Hepatic stellate cell (primary cell): ENCODE results near the gene ATP2B2.

Experiments
- DNase-seq: peaks from one replicate; pipeline ENCODE4 v3.0.0; 2011; ENCODE audit warnings: low spot score

Gene ATP2B2

GRCh38 chr3:10510743-10511432 is 5.5 kb upstream of the ATP2B2 start:
- no peak for DNase-seq

DNA sequence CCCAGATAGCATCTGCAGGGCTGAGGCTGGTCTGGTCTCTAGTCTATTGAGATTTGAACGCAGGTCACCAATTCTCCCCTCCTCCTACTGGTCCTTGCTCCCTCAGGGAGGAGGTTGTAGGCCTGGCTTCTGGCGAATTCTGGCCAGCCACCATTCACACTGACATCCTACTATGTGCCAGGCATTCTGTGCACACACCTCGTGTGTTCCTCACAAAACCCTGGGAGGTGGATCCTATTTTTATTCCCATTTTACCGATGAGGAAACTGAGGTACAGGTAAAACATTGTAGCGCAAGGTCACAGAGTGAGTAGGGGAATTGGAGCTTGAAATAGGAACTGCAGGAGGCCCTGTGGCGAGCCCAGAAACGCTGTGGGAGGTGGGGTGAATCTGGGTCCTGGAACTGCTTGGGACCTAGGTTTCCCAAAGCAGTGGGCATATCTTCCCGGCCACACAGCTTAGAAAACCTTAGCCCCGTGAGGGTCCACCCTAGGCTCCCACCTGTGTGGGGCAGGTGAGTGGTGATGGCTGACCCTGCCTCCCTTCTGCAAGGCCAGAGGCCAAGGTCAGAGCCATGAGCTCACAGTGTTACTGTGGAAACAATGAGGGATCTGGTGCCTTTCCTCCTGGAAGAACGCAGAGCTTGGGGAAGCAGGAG is 4.8 kb upstream of the ATP2B2 start:
- no peak for DNase-seq

DNA sequence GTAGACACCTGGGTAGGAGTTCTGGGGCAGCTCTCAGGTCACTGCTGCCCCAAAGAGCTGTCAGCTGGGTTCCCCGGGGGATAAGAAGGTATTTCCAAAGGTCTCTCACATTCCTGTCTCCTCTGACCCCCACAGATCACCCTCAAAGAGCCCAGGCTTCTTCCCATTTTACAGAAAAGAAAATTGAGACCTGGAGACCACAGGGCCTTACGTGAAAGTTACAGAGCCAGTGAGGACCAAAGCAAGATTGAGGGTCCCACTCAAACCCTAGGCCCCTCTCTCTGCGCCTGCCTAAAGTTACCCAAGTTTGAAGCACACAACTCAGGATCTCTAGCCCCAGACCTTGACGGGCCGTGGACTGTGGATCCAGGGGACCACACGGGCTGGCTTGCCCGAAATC is 3.9 kb upstream of the ATP2B2 start:
- DNase-seq = no peak

DNA sequence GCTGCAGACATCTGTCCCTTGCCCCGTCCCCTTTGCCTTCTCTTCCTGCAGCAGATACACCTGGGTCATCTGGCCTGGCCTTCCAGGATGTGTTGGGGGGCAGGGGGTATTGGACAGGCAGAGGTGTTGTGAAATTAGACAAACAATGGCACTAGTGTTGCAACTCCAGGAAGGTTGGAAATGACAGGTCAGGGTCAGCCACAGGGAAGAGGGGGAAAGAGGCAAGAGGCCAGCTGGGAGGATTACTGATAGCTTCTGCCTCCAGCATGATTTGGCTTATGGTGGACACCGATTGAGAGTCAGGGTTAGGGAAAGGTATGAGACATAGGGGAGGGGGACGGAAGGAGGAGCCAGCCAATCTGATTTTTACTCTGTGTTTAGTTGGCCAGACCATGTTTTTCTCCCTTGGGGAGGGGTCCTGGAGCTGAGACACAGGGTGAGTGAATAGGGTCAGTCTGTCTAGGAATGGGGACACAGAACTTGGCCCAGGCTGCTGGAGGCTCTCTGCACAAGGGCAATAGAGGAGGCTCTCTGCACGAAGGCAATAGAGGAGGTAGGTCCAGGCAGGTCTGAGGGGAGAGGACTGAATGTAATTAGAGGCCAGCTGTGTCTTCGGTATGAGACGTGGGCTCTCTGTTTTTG is 3.4 kb upstream of the ATP2B2 start:
- no peak for DNase-seq

GRCh38 chr3:10508235-10508618 is 2.8 kb upstream of the ATP2B2 start:
- DNase-seq = no peak

DNA sequence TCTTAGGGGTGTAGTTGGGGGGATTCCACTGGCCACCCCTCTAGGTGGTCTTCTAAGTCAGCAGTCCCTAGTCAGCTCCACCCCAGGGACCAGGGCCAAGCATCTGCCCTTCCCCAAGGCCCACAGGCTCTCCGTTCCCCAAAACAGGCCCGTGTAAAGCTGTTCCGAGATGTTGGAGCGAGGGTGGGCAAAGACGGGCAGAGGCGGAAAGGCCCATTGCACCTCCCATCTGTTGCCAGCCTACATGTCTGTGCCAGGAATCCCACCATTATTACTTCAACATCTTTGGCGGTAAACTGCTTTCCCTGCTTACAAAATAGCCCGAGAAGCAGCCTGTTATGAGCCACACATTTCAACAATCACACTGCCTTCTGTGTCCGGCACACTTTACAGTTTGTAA is 1.9 kb upstream of the ATP2B2 start:
- no peak for DNase-seq

DNA sequence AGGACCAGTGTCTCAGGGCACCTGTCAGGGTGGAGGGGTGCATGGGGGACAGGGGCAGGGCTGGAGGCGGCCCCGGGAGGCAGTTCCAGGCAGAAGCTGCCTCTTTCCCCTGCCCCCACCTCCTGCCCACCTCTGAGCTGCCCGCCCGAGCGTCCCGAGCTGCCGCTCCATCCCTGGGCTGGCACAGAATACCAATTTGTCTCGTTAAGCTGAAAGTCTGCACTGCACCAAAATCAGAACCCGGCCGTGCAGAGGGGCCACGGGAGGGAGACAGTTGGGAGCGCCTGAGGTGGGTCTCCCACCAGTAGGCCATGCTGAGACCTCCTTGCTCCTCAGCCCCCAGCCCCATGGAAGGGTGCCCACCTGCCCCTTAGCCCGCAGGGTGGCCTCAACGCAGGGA is 1.3 kb upstream of the ATP2B2 start:
- no peak for DNase-seq

DNA sequence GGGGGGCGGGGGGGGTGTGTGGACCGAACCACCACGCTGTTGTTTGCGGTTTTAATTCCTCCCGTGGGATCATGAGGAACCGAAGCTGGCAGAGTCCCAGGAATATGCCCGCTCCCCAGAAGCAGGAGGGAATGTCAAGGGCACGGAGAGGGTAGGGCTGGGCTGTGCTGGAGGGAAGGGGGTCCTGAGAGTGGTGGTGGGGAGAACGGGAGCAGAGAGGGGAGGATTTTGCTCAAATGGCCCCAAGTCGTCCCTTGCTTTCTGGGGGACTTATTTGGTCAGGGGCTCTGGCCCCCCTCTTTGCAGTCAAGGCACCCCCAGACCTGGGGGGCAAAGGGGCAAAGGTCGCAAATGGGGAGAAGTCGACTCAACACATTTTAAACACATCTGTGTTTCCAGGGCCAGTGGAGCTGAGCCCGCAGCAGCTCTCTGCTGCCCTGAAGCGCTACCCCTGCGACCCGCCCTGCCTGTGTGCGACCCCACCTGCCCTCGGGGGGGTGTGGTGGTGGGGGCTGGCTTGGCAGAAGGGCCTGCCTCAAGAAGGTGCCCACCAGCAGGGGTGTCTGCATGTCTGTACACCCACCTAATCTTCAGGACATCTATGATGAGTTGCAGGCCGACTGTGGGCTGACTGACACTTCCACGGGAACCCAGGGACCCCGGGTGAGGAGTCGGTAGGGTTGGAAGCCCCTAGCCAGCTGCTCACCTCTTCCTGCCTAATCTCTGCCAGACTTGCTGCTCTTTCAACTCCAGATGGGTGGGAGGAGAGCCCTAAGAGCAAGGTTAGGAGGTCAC is 602 bp upstream of the ATP2B2 start:
- DNase-seq = no peak

- no peak for DNase-seq
Measured at GRCh38 chr3:10504171-10505049, 976 bp downstream of the ATP2B2 start.

DNA sequence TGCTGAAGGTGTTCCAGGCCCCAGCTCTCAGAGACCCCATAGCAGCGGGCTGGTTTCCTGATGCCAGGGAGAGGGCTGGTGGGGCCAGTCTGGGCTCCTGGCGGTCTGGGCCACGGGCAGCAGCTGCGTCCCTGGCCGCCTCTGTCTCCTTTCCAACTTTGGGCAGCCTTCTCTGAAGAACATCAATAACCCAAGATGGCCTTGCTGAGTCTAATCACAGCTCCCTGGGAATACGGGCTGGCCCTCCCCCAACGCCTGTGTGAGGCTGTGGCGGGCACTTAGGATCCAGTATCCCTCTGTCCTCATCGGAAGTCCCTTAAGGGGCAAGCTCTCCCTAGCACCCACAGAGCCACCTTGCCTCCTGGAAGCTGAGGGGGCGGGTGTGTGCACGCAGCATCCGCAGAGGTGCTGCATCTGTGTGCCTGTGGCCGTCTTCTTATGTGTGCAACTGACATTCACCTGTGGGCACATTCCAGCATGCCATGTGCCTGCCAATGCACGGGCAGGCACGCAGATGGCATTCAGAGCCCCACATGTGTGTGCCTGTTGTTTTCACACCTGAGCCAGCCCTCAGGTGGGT is 2.1 kb downstream of the ATP2B2 start:
- DNase-seq = no peak

- DNase-seq = no peak
Measured at GRCh38 chr3:10502185-10502880, 3.1 kb downstream of the ATP2B2 start.

DNA sequence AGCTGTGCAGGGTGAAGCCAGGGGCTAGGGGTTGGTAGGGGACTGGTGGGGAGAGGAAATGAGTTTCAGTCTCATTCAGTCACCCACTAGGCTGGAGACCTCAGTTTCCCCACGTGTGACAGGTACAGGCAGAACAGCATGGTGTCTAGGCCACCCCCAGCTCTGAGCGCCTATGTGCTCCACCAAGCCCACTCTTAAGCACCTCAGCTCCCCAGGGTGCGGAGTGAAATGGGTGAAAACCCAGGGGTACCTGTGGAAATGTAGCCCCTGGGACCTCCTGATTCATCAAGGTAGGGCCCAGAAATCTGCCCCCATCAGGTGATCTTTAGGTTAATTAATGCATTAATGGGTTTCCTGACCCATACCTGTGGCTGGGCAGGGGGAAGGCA is 3.7 kb downstream of the ATP2B2 start:
- DNase-seq = no peak

DNA sequence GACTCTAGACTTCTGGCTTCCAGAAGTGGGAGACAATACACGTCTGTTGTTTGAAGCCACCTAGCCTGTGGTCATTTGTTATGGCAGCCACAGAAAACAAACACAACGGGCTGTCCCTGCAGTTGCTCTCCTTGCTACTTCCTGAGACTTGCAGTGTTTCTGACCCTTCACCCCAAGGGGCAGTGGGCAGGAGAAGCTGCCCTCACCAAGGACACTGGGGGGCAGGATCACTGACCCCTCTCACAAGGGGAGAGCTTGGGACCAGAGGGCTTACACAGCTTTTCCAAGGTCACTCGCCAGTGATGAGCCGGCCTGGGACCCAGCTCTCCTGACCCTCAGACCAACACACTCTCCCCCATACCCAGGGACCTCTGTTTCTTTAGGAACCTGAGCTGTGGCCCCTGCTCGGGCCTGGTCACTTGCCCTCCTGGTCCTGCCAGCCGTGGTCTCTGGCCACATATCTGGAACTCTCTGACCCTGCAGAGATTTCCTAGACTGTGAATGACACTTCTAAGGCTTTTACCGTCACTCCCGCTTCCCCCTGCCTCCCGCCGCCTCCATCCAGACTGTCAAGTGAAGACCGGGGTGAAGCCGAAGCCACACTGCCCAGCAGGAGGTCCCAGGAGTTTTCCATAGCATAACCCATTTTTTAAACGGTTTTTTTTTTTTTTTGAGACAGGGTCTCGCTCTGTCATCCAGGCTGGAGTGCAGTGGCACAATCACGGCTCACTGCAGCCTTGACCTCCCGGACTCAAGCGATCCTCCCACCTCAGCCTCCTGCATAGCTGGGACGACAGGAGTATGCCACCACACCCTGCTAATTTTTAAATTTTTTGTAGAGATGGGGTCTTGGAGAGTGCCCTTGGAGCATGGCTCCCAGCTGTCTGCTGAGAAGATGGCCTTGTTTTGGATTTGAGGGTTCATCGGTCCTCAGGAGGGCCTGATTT is 4.4 kb downstream of the ATP2B2 start:
- DNase-seq = no peak

DNA sequence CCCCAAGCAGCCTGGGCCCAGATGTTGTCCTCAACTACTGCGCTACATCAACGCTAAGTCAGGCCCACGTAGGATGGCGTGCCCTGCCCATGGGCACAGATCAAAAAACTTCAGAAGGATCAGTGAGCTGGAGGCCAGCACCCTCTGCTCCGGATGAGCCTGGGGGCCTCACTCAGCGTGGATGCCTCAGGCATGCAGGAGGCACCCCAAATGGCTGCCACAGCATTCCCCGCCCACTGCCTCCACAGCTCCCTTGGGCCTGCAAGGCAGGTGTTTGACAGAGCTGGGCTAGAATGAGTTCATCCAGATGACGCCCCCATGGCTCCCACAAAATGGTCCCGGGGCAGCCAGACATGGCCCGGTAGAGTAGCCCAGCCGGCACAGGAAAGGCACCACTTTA is 7.1 kb downstream of the ATP2B2 start:
- no peak for DNase-seq

DNA sequence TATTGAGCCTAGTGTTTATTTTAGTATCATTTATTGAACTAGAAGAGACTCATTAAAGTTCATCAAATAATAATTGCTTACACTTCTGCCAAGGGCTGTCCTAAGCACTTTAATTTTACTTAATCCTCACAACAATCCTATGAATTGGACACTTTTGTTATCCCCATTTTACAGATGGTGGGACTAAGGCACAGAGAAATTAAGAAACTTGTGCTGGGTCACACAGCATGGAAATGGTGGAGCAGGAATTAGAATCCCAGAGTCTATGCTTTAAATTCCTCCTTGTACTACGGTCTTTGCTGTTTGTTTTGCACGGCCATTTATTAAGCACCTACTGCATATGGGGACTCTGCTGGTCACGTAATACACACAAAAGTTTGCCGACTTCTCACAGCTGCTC is 7.9 kb downstream of the ATP2B2 start:
- DNase-seq = no peak

DNA sequence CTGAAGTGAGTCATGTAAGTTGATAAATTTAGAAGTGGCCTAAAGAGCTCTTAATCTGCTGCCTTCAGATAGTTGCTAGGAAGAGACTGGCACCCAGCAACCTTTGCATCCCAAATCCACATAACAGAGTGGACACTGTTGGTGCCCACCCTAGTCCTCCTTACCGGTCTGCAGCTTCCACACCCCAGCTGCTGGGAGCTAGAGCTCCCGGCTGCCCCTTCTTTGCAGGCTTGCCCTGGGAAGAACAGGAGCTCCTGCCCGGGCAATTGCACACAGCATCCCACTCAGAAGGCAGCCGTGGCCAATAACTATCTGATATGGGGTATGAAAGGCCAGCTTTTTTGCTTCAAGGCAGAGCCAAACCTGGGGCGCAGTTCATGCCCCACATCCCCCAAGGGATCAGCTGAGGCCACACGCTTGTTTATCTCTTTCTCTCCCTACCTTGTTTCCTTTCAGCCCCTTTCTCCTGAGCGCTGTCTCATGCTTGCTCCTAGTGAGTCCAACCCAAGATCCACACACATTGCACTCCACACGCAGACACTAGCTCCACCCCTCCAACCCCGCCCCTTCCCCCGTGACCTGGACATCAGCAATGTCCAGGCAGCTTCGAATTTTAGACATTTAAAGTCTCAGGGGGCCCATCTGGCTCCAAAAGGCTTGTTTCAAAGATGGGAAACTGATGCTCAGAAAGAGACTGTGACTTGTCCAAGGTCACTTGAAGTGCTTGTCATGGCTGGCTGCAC is 9.1 kb downstream of the ATP2B2 start:
- no peak for DNase-seq

GRCh38 chr3:10495614-10496013 is 9.8 kb downstream of the ATP2B2 start:
- no peak for DNase-seq

DNA sequence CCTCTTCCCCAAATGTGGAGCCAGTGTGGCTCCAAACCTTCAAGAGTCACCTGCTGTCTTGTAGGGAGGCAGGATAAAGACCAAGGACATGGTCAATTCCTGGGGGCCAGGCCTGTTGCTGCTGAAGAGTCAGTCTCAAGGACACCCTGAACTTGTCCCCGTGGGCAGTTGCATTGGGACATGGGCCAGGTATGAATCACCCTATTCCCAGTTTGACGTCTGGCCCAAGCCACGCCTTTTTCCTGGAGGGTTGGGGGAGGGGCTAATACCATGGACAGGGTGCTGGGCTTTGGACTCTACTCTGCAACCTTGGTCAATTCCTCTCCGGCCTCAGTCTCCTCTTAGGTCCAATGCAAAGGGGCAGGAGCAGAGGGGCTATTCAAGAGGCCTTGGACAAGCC is 10.4 kb downstream of the ATP2B2 start:
- no peak for DNase-seq

GRCh38 chr3:10494180-10494579 is 11.2 kb downstream of the ATP2B2 start:
- DNase-seq = no peak
